H1 (cell line): ENCODE results near the gene SNX30. TPM values are rescaled to one million over a fixed set of nuclear protein-coding genes. Genes with fewer than 3 reads are reported as not detected.

Source experiments
- polyA plus RNA-seq, 7 experiments: library from polyadenylated mRNA; depleted of rRNA in 3 of 7; stranded (reverse) in 5 of 7; unstranded in 2 of 7; fragments of >200 nt in 5 of 7; fragments of 200-250 nt in 2 of 7; gene quantifications; 1 replicate in 5 of 7; 2 replicates in 1 of 7; 4 replicates in 1 of 7; pipeline versions ENCODE4 v1.2.1 to v1.2.3, GENCODE V29; 2011 to 2013; ENCODE audit warnings: missing spikeins in 2 of 7, mixed read lengths in 2 of 7
- total RNA-seq: library from RNA; stranded (reverse); fragmentation: NEBNext Ultra II Directional; extraction: Animal tissue kit (Norgen Biotek cat#: 25700); gene quantifications from 2 replicates; pipeline ENCODE4 v1.2.1, GENCODE V29; 2021
- TF ChIP-seq, protein P1 (sequence below), 3 experiments: IDR thresholded peaks; 1 replicate in 2 of 3; 2 replicates in 1 of 3; pipeline versions ENCODE4 v1.5.1 to v1.6.1; 2011; ENCODE audit warnings: low read length in 3 of 3, mild to moderate bottlenecking in 3 of 3, inconsistent platforms in 2 of 3, low read depth in 1 of 3, moderate library complexity in 1 of 3; ENCODE audit not compliant: insufficient read depth in 1 of 3; ENCODE audit errors: control extremely low read depth in 1 of 3

SNX30 gene
- total and polyA plus RNA-seq, 2 of the 8 experiments (the other 6 are each of a cell fraction or from before 2014, with no cell fraction given): 4.0 to 12.2 TPM

DNA sequence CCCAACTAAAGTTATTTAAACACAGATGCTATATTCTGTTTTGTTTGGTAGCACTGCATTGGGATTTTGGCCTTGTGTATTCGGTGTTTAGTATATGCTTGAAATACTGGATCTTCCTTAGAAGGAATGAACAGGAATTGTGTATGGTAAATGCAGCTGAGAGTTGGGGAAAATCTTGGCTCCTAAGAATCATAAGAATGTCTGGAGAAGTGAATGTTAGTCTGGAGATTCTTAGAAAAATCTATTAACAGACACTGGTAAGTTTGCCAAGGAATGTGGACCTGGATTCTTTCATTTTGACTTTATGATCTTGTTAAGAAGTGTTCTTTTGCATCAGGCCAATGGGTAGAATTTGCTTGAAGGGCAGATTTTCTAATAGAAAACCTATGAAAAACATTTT, 38.9 kb downstream of the SNX30 start (continued):
- TF ChIP-seq, protein P1, sequence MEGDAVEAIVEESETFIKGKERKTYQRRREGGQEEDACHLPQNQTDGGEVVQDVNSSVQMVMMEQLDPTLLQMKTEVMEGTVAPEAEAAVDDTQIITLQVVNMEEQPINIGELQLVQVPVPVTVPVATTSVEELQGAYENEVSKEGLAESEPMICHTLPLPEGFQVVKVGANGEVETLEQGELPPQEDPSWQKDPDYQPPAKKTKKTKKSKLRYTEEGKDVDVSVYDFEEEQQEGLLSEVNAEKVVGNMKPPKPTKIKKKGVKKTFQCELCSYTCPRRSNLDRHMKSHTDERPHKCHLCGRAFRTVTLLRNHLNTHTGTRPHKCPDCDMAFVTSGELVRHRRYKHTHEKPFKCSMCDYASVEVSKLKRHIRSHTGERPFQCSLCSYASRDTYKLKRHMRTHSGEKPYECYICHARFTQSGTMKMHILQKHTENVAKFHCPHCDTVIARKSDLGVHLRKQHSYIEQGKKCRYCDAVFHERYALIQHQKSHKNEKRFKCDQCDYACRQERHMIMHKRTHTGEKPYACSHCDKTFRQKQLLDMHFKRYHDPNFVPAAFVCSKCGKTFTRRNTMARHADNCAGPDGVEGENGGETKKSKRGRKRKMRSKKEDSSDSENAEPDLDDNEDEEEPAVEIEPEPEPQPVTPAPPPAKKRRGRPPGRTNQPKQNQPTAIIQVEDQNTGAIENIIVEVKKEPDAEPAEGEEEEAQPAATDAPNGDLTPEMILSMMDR (IDR thresholded peaks at IDR 0.05; ENCODE audit: control extremely low read depth in 1 of 3, insufficient read depth in 1 of 3, low read depth in 1 of 3, low read length in 3 of 3): no peak
